Measurements from ENCODE around the gene FAM135A. TPM values are rescaled to one million over a fixed set of nuclear protein-coding genes. Genes with fewer than 3 reads are reported as not detected.

The FAM135A gene
- total RNA-seq, 2 donors from 2014 or later, result 19.5 TPM

- no peak for TF ChIP-seq CTCF (IDR thresholded peaks at IDR 0.05)
- Histone ChIP-seq H3K36me3 (no peaks in the 10 kb centered on the region), H3K4me1 (no peaks in the 10 kb centered on the region), H3K4me3 (no peak overlapping the region), H3K27ac (no peak overlapping the region), H3K9me3 (no peaks in the 10 kb centered on the region), H3K27me3 (no peaks in the 10 kb centered on the region)
- no peak for DNase-seq (ENCODE audit: low spot score)
Observed at GRCh38 chr6:70375166-70375565, 38.1 kb upstream of the FAM135A start.

- H3K9me3 ChIP-seq, result no peaks in the 10 kb centered on the region
- H3K27ac ChIP-seq, result no peak overlapping the region
- H3K36me3 ChIP-seq, result no peaks in the 10 kb centered on the region
- H3K4me1 ChIP-seq, result no peaks in the 10 kb centered on the region
- H3K4me3 ChIP-seq, result no peak overlapping the region
- H3K27me3 ChIP-seq, result no peaks in the 10 kb centered on the region
- DNase-seq (ENCODE audit: low spot score), result no peak
- no peak for TF ChIP-seq CTCF (IDR thresholded peaks at IDR 0.05)
Observed at GRCh38 chr6:70375882-70376281, 37.4 kb upstream of the FAM135A start.

- Histone ChIP-seq H3K4me3 (no peak overlapping the region), H3K27me3 (no peaks in the 10 kb centered on the region), H3K36me3 (no peaks in the 10 kb centered on the region), H3K27ac (no peak overlapping the region), H3K9me3 (no peaks in the 10 kb centered on the region), H3K4me1 (no peaks in the 10 kb centered on the region)
- no peak for TF ChIP-seq CTCF (IDR thresholded peaks at IDR 0.05)
- no peak for DNase-seq (ENCODE audit: low spot score)
Observed at GRCh38 chr6:70376628-70377027, 36.7 kb upstream of the FAM135A start.

GRCh38 chr6:70377372-70377771, 35.9 kb upstream of the FAM135A start:
- Histone ChIP-seq H3K27ac (no peak overlapping the region), H3K36me3 (no peaks in the 10 kb centered on the region), H3K9me3 (no peaks in the 10 kb centered on the region), H3K4me1 (no peaks in the 10 kb centered on the region), H3K27me3 (no peaks in the 10 kb centered on the region), H3K4me3 (no peak overlapping the region)
- no peak for TF ChIP-seq CTCF (IDR thresholded peaks at IDR 0.05)
- no peak for DNase-seq (ENCODE audit: low spot score)

GRCh38 chr6:70379473-70380013, 33.8 kb upstream of the FAM135A start:
- no peak for TF ChIP-seq CTCF (IDR thresholded peaks at IDR 0.05)
- H3K4me3 ChIP-seq, result no peak overlapping the region
- no peaks in the 10 kb centered on the region for H3K27me3 ChIP-seq
- H3K27ac ChIP-seq, result no peak overlapping the region
- DNase-seq (ENCODE audit: low spot score), result no peak
- no peaks in the 10 kb centered on the region for H3K9me3 ChIP-seq
- no peaks in the 10 kb centered on the region for H3K36me3 ChIP-seq
- no peaks in the 10 kb centered on the region for H3K4me1 ChIP-seq

- Histone ChIP-seq H3K4me3 (no peak overlapping the region), H3K36me3 (no peaks in the 10 kb centered on the region), H3K27ac (no peak overlapping the region), H3K4me1 (no peaks in the 10 kb centered on the region), H3K27me3 (no peaks in the 10 kb centered on the region), H3K9me3 (no peaks in the 10 kb centered on the region)
- no peak for DNase-seq (ENCODE audit: low spot score)
- TF ChIP-seq CTCF (IDR thresholded peaks at IDR 0.05), result no peak
Observed at GRCh38 chr6:70380252-70380651, 33.1 kb upstream of the FAM135A start.
